Nasal cavity respiratory epithelium epithelial cell of viscerocranial mucosa (primary cell): Measurements from ENCODE around the gene SRP68. TPM values are rescaled to one million over a fixed set of nuclear protein-coding genes. Genes with fewer than 3 reads are reported as not detected.

ENCODE experiments used
- total RNA-seq: library from RNA; depleted of rRNA; stranded (reverse); fragments of >200 nt; gene quantifications from 2 replicates; pipeline ENCODE4 v1.2.3, GENCODE V29; 2014

SRP68 gene
- total RNA-seq, result 44.1 and 75.0 TPM in 2 replicates

DNA sequence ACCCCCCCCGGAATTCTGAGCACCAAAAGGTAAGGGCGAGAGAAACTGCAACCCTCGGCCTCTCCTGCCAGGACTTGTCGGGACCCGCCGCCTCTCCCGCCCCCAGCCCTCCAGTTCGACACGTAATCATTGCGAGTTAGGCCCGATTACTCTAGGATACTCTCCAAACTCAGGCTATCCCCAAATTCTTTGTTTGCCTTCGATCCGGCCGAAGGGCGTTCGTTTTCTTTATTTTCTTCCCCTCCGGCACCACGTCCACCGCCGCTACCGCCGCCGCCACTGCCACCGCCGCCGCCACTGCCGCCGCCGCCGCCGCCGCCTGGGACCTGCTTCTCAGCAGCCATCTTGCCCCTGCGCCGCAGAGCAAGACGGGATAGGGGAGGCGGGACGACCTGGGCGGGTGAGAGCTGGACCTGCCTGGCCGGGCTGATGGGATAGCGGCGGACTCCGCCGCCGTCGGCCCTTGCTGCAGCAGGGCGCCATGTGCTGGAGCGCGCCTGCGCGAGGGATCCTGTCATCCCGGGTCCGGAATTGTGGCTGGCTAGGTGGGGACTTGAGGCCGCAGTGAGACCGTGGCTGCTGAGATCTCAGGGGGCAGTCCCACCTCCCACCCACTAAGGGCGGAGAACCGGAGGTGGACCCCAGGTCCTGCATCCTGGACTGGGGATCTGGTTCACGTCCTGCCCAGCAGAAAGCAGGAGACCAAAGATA is at the start of gene SRP68:
SRP68 (minus strand) TSS at position 370 of the 711 bp plus-strand sequence; CDS start at position 344, 26 bp downstream.

DNA sequence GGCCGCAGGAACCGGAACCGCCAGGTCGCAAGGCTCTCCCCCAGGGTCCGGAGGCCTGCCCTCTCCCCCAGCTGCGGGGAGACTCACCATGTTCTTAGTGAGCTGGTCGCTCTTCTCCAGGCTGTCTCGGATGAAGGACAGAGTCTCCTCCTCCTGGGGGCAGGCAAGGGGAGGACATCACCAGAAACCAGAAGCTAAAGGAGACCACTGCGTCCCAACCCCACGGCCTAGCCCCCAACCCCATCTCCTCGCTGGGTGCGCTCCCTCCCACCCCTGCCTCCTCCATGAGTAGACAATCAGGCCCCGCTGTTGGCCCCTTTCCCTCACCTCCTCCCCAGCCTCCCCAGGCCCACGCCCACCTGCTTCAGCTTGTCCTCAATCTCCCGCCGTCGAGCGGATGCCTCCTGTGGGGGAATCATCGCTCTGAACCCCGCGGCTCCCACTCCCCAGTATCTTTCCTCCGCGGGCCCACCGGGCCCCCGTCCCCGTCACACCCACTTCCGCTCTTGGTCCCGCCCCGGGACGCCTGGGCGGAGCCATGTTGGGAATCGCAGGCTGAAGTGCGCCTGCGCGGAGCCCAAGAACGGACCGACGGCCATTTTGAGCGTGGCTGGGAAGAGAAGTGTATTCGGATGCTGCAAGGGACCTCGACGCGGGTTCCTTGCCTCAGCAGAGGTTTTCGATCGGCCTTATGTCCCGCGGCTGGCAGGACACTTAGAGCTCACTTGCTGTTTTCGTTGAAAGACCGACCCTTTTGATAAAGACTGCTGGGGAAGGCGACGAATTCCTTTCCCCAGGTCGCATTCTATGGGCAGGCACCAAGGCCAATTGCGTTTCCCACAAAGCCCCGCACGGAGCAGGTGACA is 31.2 kb upstream of the SRP68 start, which contains the start of gene EXOC7:
EXOC7 (minus strand) TSS at position 514 of the 866 bp plus-strand sequence; CDS start at position 419, 95 bp downstream.

DNA sequence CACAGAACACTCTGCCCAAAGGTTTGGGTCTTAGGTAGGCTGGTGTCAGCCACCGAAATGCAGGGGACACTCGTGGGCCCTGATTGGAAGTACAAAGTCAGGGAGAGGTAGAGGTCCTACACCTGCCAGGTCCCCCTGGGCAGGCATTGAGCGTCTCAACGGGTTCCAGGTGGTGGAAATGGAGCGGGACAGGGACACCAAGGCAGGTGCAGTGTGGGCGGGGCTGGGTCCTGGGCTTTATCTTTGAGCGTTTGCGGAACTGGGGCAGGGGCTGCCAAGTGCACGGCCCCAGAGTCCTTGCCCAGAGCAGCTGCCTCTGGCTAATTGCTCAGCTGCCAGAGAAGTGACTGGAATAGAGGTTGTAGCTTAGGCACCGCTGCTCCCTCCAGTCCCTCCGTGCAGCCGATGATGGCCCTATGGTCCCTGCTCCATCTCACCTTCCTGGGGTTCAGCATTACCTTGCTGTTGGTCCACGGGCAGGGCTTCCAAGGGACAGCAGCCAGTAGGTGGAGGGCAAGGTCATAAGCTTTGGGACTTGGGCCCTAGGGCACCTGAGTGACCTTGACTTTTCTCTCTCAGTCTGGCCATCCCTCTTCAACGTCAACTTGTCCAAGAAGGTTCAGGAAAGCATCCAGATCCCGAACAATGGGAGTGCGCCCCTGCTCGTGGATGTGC is 6.7 kb upstream of the SRP68 start, which contains the start of gene ZACN:
ZACN (plus strand) TSS at position 323 of the 675 bp plus-strand sequence; CDS start at position 406, 83 bp downstream.

DNA sequence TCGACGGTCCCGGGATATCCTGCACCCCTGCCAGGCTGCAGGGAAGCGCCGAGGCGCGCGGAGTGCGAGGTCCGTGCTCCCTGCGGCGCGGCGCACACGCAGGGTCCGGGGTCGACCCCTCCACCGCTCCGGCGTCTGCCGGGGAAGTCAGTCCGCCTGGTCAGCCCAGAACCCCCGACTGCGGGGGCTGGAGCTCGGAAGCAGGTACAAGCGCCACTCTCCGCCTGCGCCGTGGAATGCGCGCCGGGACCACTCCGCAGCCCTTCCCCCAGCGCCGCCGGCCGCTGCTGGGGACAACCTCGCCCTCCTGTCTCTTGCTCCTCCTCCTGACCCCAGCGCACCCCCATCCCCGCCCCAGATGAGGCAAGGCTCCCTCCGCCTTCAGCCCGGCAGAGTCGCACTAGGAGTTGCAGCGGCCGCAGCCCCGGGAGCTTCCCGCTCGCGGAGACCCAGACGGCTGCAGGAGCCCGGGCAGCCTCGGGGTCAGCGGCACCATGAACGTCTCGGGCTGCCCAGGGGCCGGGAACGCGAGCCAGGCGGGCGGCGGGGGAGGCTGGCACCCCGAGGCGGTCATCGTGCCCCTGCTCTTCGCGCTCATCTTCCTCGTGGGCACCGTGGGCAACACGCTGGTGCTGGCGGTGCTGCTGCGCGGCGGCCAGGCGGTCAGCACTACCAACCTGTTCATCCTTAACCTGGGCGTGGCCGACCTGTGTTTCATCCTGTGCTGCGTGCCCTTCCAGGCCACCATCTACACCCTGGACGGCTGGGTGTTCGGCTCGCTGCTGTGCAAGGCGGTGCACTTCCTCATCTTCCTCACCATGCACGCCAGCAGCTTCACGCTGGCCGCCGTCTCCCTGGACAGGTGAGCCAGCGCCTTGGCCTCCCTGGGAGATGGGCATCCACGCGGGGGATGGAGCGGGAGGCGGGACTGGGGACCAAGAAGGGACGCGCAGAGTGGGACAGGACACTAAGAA is 2.4 kb upstream of the SRP68 start, which contains the start of gene GALR2:
GALR2 (plus strand) TSS at position 392 of the 974 bp plus-strand sequence; CDS start at position 495, 103 bp downstream.

DNA sequence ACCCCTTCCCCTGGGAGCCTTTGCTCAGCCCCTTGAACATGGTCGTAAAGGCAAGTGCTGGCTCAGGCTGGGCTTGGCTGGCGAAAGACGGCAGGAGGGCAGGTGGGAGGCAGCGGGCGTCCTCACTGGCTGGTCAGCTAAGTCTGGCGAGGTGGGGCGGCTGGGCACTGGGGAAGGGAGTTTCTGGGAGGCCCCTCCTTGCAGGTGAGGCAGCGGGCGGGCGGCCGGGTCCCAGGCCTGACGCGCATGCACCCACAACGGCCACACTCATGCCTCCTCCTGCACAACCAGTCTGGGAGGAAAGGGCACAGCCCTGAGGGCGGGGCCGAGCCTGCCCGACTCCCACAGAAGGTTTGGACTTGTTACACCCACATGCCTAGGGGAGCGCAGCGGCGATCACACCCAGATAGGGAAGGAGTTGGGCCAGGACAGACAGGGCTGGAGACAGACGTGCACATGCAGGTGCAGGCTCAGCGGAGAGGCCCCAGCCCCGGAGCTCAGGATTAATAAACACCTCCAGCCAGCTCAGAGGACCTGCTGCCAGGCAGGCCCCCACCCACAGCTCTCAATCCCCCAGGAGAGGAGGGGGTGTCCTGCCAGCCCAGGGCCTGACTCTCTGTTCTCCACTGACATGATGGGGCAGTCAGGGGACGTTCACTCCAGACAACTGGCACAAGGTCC is 45.0 kb downstream of the SRP68 start, which contains the start of gene EVPL:
EVPL (minus strand) TSS at position 148 of the 681 bp plus-strand sequence; CDS start at position 40, 108 bp downstream.

DNA sequence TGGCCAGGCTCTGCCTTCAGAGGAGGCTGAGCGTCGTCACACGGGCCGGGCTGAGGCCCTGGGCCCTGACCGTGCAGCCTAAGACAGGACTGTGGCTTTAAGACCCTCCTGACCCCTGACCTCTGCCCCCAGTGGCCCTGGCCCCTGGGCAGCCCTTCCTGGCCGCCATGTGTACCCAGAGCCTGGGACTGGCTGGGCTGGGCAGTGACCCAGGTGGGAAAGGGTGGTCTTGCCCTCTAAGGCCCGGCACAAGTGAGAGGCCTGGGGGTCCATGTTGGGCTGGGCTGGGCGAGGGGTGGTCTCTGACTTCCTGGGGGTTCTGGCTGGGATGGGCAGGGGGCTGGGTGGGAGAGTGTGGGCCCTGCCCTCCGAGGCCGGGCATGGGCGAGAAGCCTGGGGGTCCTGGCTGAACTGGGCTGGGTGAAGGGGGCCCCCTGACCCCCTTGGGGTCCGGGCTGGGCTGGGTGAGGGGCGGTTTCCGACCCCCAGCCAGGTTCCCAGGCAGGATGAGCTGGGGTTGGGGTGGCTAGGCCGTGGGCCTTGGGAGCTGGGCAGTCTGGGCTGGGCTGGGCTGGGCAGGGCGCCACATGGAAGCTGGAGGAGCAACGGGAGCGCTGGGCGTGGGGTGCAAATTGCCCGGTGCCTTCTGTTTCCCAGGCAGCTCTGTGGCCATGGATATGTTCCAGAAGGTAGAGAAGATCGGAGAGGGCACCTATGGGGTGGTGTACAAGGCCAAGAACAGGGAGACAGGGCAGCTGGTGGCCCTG is 71.4 kb downstream of the SRP68 start, which contains the start of gene CDK3:
CDK3 (plus strand) TSS at position 101 of the 767 bp plus-strand sequence; CDS start at position 672, 571 bp downstream.

Other genes starting within 250 kb of the SRP68 start
- 13.7 and 14.8 TPM in 2 replicates for gene UNC13D, start 228.1 kb downstream of the SRP68 start, total RNA-seq
- 29.7 and 40.7 TPM in 2 replicates for gene WBP2, start 217.2 kb downstream of the SRP68 start, total RNA-seq
- 14.4 and 47.8 TPM in 2 replicates for gene TRIM47, start 193.9 kb downstream of the SRP68 start, total RNA-seq
- gene TRIM65, start 175.6 kb downstream of the SRP68 start, total RNA-seq, result 18.1 and 25.3 TPM in 2 replicates
- gene MRPL38, start 167.6 kb downstream of the SRP68 start, total RNA-seq, result 33.5 TPM in 2 replicates
- 11.3 and 18.5 TPM in 2 replicates for gene FBF1, start 131.5 kb downstream of the SRP68 start, total RNA-seq
- gene ACOX1, start 93.4 kb downstream of the SRP68 start, total RNA-seq, result 37.3 and 72.5 TPM in 2 replicates
- gene TEN1, start 93.3 kb downstream of the SRP68 start, total RNA-seq, result 12.9 and 20.5 TPM in 2 replicates
- gene CDK3, start 71.7 kb downstream of the SRP68 start, total RNA-seq, result 0.68 and 1.8 TPM in 2 replicates
- gene EVPL, start 45.2 kb downstream of the SRP68 start, total RNA-seq, result 40.3 and 69.8 TPM in 2 replicates
- gene GALR2, start 2.3 kb upstream of the SRP68 start, total RNA-seq, result 0.14 TPM in 1 of 2 replicates, not detected in the other
- gene ZACN, start 6.7 kb upstream of the SRP68 start, total RNA-seq, result not detected in 2 replicates
- gene EXOC7, start 31.3 kb upstream of the SRP68 start, total RNA-seq, result 36.2 and 66.5 TPM in 2 replicates
- gene FOXJ1, start 68.7 kb upstream of the SRP68 start, total RNA-seq, result not detected in 2 replicates
- under 0.01 TPM in 1 of 2 replicates, not detected in the other for gene RNF157, start 168.0 kb upstream of the SRP68 start, total RNA-seq
- 7.9 and 10.5 TPM in 2 replicates for gene UBALD2, start 192.8 kb upstream of the SRP68 start, total RNA-seq
- gene QRICH2, start 235.8 kb upstream of the SRP68 start, total RNA-seq, result 1.7 and 5.1 TPM in 2 replicates